HepG2 (cell line): Measurements from ENCODE around the gene PARVB.

Experiments
- FOXO4 ChIP-seq: sonication (generic); formaldehyde crosslinking; conservative IDR thresholded peaks from 2 replicates; pipeline ENCODE4 v1.8.1; 2023; ENCODE audit warnings: missing genetic modification reagents
- KLF13 ChIP-seq: sonication (generic); formaldehyde crosslinking; IDR thresholded peaks from 2 replicates; pipeline ENCODE4 v1.4.0; 2020; ENCODE audit warnings: mild to moderate bottlenecking, missing genetic modification reagents
- TF ChIP-seq, protein P1 (sequence below): sonication (generic); formaldehyde crosslinking; IDR thresholded peaks from 2 replicates; pipeline ENCODE4 v1.4.0; 2020; ENCODE audit warnings: missing genetic modification reagents

GRCh38 chr22:44003405-44004103 is 20.5 kb upstream of the PARVB start:
- TF ChIP-seq, protein P1, sequence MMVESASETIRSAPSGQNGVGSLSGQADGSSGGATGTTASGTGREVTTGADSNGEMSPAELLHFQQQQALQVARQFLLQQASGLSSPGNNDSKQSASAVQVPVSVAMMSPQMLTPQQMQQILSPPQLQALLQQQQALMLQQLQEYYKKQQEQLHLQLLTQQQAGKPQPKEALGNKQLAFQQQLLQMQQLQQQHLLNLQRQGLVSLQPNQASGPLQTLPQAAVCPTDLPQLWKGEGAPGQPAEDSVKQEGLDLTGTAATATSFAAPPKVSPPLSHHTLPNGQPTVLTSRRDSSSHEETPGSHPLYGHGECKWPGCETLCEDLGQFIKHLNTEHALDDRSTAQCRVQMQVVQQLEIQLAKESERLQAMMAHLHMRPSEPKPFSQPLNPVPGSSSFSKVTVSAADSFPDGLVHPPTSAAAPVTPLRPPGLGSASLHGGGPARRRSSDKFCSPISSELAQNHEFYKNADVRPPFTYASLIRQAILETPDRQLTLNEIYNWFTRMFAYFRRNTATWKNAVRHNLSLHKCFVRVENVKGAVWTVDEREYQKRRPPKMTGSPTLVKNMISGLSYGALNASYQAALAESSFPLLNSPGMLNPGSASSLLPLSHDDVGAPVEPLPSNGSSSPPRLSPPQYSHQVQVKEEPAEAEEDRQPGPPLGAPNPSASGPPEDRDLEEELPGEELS (CRISPR knock-in tag) = no peak
- no peak for TF ChIP-seq KLF13
- no peak for TF ChIP-seq FOXO4
